A549 treated with AZD2906 at 1 μM for 4 hours (cell line): ENCODE measurements around the gene PFN3. TPM values are rescaled to one million over a fixed set of nuclear protein-coding genes. Genes with fewer than 3 reads are reported as not detected.

ENCODE experiments used
- total RNA-seq: library from RNA; stranded (reverse); fragments of 200-300 nt; extraction: Qiagen RNA extraction; gene quantifications from 5 replicates; pipeline ENCODE4 v1.2.3, GENCODE V29; 2022

The PFN3 gene
- not detected in 5 replicates for total RNA-seq

GRCh38 chr5:177399997-177400868 is at the start of gene PFN3:
TSS of gene PFN3 (minus strand) at chr5:177400661. CDS start at chr5:177400576, 85 bp downstream.

GRCh38 chr5:177446200-177447065 is 46.0 kb upstream of the PFN3 start, which contains the start of gene PRR7:
TSS of gene PRR7 (plus strand) at chr5:177446814. CDS start at chr5:177455068, 8,254 bp downstream.

GRCh38 chr5:177426566-177427210 is 26.2 kb upstream of the PFN3 start, which contains the start of gene GRK6:
TSS of gene GRK6 (plus strand) at chr5:177426676. CDS start at chr5:177426846, 170 bp downstream.

GRCh38 chr5:177409043-177409801 is 8.8 kb upstream of the PFN3 start, which contains the start of gene F12:
TSS of gene F12 (minus strand) at chr5:177409564. CDS start at chr5:177409527, 37 bp downstream.

GRCh38 chr5:177384134-177384533 is 16.3 kb downstream of the PFN3 start, which contains the start of gene SLC34A1:
TSS of gene SLC34A1 (plus strand) at chr5:177384434. CDS start at chr5:177385742, 1,308 bp downstream.

GRCh38 chr5:177357459-177358351 is 42.8 kb downstream of the PFN3 start, which contains the start of gene RGS14:
TSS of gene RGS14 (plus strand) at chr5:177357924. CDS start at chr5:177358025, 101 bp downstream.

GRCh38 chr5:177351392-177352329 is 48.8 kb downstream of the PFN3 start, which contains the start of gene LMAN2:
TSS of gene LMAN2 (minus strand) at chr5:177351668. CDS start at chr5:177351647, 21 bp downstream.

Other genes with a start within 250 kb of the PFN3 start
- 20.6 to 26.7 TPM (median 23.9 TPM) in 5 replicates for gene RAB24, start 96.9 kb downstream of the PFN3 start, total RNA-seq
- 272 to 393 TPM (median 364 TPM) in 5 replicates for gene PRELID1, start 96.9 kb downstream of the PFN3 start, total RNA-seq
- 13.2 to 22.0 TPM (median 19.7 TPM) in 5 replicates for gene MXD3, start 88.8 kb downstream of the PFN3 start, total RNA-seq
- 194 to 254 TPM (median 201 TPM) in 5 replicates for gene LMAN2, start 49.0 kb downstream of the PFN3 start, total RNA-seq
- 3.8 to 5.4 TPM (median 5.1 TPM) in 5 replicates for gene RGS14, start 42.7 kb downstream of the PFN3 start, total RNA-seq
- not detected in 5 replicates for gene SLC34A1, start 16.2 kb downstream of the PFN3 start, total RNA-seq
- gene F12, start 8.9 kb upstream of the PFN3 start, total RNA-seq = 15.9 to 26.4 TPM (median 22.8 TPM) in 5 replicates
- 23.1 to 28.9 TPM (median 27.3 TPM) in 5 replicates for gene GRK6, start 26.0 kb upstream of the PFN3 start, total RNA-seq
- 13.8 to 35.0 TPM (median 34.5 TPM) in 5 replicates for gene PRR7, start 46.2 kb upstream of the PFN3 start, total RNA-seq
- 54.9 to 72.4 TPM (median 65.5 TPM) in 5 replicates for gene DBN1, start 73.0 kb upstream of the PFN3 start, total RNA-seq
- 72.8 to 92.2 TPM (median 80.9 TPM) in 5 replicates for gene PDLIM7, start 96.9 kb upstream of the PFN3 start, total RNA-seq
- 1.8 to 5.3 TPM (median 3.6 TPM) in 5 replicates for gene DOK3, start 109.2 kb upstream of the PFN3 start, total RNA-seq
- 84.0 to 122 TPM (median 112 TPM) in 5 replicates for gene DDX41, start 116.3 kb upstream of the PFN3 start, total RNA-seq
- gene FAM193B, start 153.9 kb upstream of the PFN3 start, total RNA-seq = 19.5 to 29.0 TPM (median 23.9 TPM) in 5 replicates
- gene TMED9, start 191.5 kb upstream of the PFN3 start, total RNA-seq = 276 to 288 TPM (median 279 TPM) in 5 replicates
- 20.4 to 29.3 TPM (median 28.4 TPM) in 5 replicates for gene B4GALT7, start 199.5 kb upstream of the PFN3 start, total RNA-seq